NOMO-1 (cell line): Measurements from ENCODE around the gene ITIH5.
"Not testable (repeated sequence)": the region's sequence is repeated elsewhere in the genome, so short reads cannot be mapped to it uniquely, and the experiment has no call there.

Source experiments
- DNase-seq, 2 experiments: peaks; one replicate each; lab custom pipeline; 2025; ENCODE audit not compliant: unreplicated experiment in 2 of 2; lab: John Stamatoyannopoulos, UW

Gene ITIH5

GRCh38 chr10:7666253-7667023, at the start of gene ITIH5:
ITIH5 (minus strand) TSS chr10:7666966; CDS start chr10:7666892, 74 bp downstream.
- DNase-seq = no peak

- no peak for DNase-seq
Measured at GRCh38 chr10:7715515-7715914, 48.7 kb upstream of the ITIH5 start.

- not testable (repeated sequence) for DNase-seq
Measured at GRCh38 chr10:7711075-7711474, 44.3 kb upstream of the ITIH5 start.

GRCh38 chr10:7710446-7710845, 43.7 kb upstream of the ITIH5 start:
- no peak for DNase-seq

- DNase-seq = no peak
Measured at GRCh38 chr10:7708832-7709231, 42.1 kb upstream of the ITIH5 start.

- DNase-seq = no peak
Measured at GRCh38 chr10:7707858-7708622, 41.3 kb upstream of the ITIH5 start.

GRCh38 chr10:7707102-7707501, 40.3 kb upstream of the ITIH5 start:
- no peak for DNase-seq

- no peak for DNase-seq
Measured at GRCh38 chr10:7706534-7707073, 39.8 kb upstream of the ITIH5 start.

- no peak for DNase-seq
Measured at GRCh38 chr10:7705341-7705740, 38.6 kb upstream of the ITIH5 start.

GRCh38 chr10:7704071-7705016, 37.6 kb upstream of the ITIH5 start:
- DNase-seq = no peak

- no peak for DNase-seq
Measured at GRCh38 chr10:7703140-7703539, 36.4 kb upstream of the ITIH5 start, which contains the start of gene ITIH2. ITIH2 (plus strand) TSS chr10:7703316; CDS start chr10:7703435, 119 bp downstream.

GRCh38 chr10:7702288-7702812, 35.6 kb upstream of the ITIH5 start:
- no peak for DNase-seq

- DNase-seq = no peak
Measured at GRCh38 chr10:7701158-7701742, 34.5 kb upstream of the ITIH5 start.

- no peak for DNase-seq
Measured at GRCh38 chr10:7700577-7701125, 33.9 kb upstream of the ITIH5 start.

- DNase-seq = no peak
Measured at GRCh38 chr10:7697426-7697825, 30.7 kb upstream of the ITIH5 start.

- no peak for DNase-seq
Measured at GRCh38 chr10:7696545-7696944, 29.8 kb upstream of the ITIH5 start.

GRCh38 chr10:7693194-7693593, 26.4 kb upstream of the ITIH5 start:
- not testable (repeated sequence) for DNase-seq

GRCh38 chr10:7692368-7692767, 25.6 kb upstream of the ITIH5 start:
- DNase-seq = not testable (repeated sequence)

- not testable (repeated sequence) for DNase-seq
Measured at GRCh38 chr10:7690885-7691597, 24.3 kb upstream of the ITIH5 start.
